ENCODE measurements around the gene OR2M7.
"Not testable (repeated sequence)": the region's sequence is repeated elsewhere in the genome, so short reads cannot be mapped to it uniquely, and the experiment has no call there.

The OR2M7 gene

GRCh38 chr1:248324468-248324867 is at the start of gene OR2M7:
Gene OR2M7, minus strand, starts transcription at chr1:248324568. Its CDS starts 0 bp downstream, at chr1:248324568.
- DNase-seq (ENCODE audit: low read depth in 2 of 2), result no peak

- DNase-seq (ENCODE audit: low read depth in 2 of 2), result no peak
Observed at GRCh38 chr1:248373761-248374160, 49.4 kb upstream of the OR2M7 start.

- no peak for DNase-seq (ENCODE audit: low read depth in 2 of 2)
Observed at GRCh38 chr1:248372394-248372793, 48.0 kb upstream of the OR2M7 start.

- no peak for DNase-seq (ENCODE audit: low read depth in 2 of 2)
Observed at GRCh38 chr1:248366609-248367008, 42.2 kb upstream of the OR2M7 start.

GRCh38 chr1:248361121-248361715 is 36.9 kb upstream of the OR2M7 start, which contains the start of gene OR2T4:
Gene OR2T4, plus strand, starts transcription at chr1:248361665. Its CDS starts 0 bp downstream, at chr1:248361665.
- DNase-seq (ENCODE audit: low read depth in 2 of 2), result no peak

- no peak for DNase-seq (ENCODE audit: low read depth in 2 of 2)
Observed at GRCh38 chr1:248359415-248359814, 35.0 kb upstream of the OR2M7 start.

GRCh38 chr1:248348475-248348874 is 24.1 kb upstream of the OR2M7 start, which contains the start of gene OR14C36:
Gene OR14C36, plus strand, starts transcription at chr1:248348775. Its CDS starts 0 bp downstream, at chr1:248348775.
- DNase-seq (ENCODE audit: low read depth in 2 of 2), result no peak

GRCh38 chr1:248343451-248343850 is 19.1 kb upstream of the OR2M7 start:
- no peak for DNase-seq (ENCODE audit: low read depth in 2 of 2)

- DNase-seq (ENCODE audit: low read depth in 2 of 2), result no peak
Observed at GRCh38 chr1:248316796-248317195, 7.6 kb downstream of the OR2M7 start.

- DNase-seq (ENCODE audit: low read depth in 2 of 2), result not testable (repeated sequence)
Observed at GRCh38 chr1:248306740-248307139, 17.6 kb downstream of the OR2M7 start.

GRCh38 chr1:248306103-248306502 is 18.3 kb downstream of the OR2M7 start:
- no peak for DNase-seq (ENCODE audit: low read depth in 2 of 2)

GRCh38 chr1:248305672-248306071 is 18.7 kb downstream of the OR2M7 start:
- DNase-seq (ENCODE audit: low read depth in 2 of 2), result not testable (repeated sequence)

- no peak for DNase-seq (ENCODE audit: low read depth in 2 of 2)
Observed at GRCh38 chr1:248303324-248303723, 21.0 kb downstream of the OR2M7 start, which contains the start of gene OR2T12. Gene OR2T12, minus strand, starts transcription at chr1:248303424. Its CDS starts 7,846 bp downstream, at chr1:248295578.

GRCh38 chr1:248288391-248288790 is 36.0 kb downstream of the OR2M7 start:
- DNase-seq (ENCODE audit: low read depth in 2 of 2), result no peak

- no peak for DNase-seq (ENCODE audit: low read depth in 2 of 2)
Observed at GRCh38 chr1:248277876-248278275, 46.5 kb downstream of the OR2M7 start, which contains the start of gene OR2T33. Gene OR2T33, minus strand, starts transcription at chr1:248277976. Its CDS starts 4,162 bp downstream, at chr1:248273814.
